GM12878 (cell line): Measurements from ENCODE around the gene OR6K6. TPM values are rescaled to one million over a fixed set of nuclear protein-coding genes. Genes with fewer than 3 reads are reported as not detected.

Source experiments
- ATAC-seq: fragments of 200-7000 bp; cut with Tn5 transposase; 3 replicates; pipeline ENCODE4 v1.9.1; 2020; ENCODE audit warnings: mild to moderate bottlenecking, moderate library complexity
- BruUV-seq: library from RNA; stranded (reverse); fragments of 400-500 nt; replicated peaks from 2 replicates; lab custom pipeline; 2021; lab: Mats Ljungman, UMichigan
- CTCF ChIA-PET: fragments of 300-600 bp; sonication (Branson Sonifier 250); formaldehyde crosslinking; extraction: SDS; loops from one replicate; lab custom pipeline; 2021; ENCODE audit warnings: inconsistent platforms; lab: Yijun Ruan, JAX
- POLR2A ChIA-PET: fragments of 350-600 bp; formaldehyde crosslinking; extraction: SDS; loops from one replicate; lab custom pipeline; 2021; ENCODE audit warnings: inconsistent platforms; lab: Charles Lee
- RAD21 ChIA-PET: fragments of 300-600 bp; sonication (Branson Sonifier 250); formaldehyde crosslinking; loops from one replicate; lab custom pipeline; 2023; ENCODE audit warnings: antibody characterized with exemption; ENCODE audit not compliant: unreplicated experiment; lab: Charles Lee
- SMC1A ChIA-PET: fragments of 300-600 bp; sonication (Branson Sonifier 250); formaldehyde crosslinking; loops from one replicate; lab custom pipeline; 2023; ENCODE audit not compliant: unreplicated experiment, uncharacterized antibody; lab: Charles Lee
- DNase-seq: peaks from one replicate; pipeline ENCODE4 v3.0.0-alpha.2; 2011; ENCODE audit warnings: low read depth, low spot score
- FAIRE-seq: peaks from 3 replicates; lab custom pipeline; 2011; peaks lifted over from hg19 to GRCh38; lab: Jason Lieb, UNC
- H2AFZ ChIP-seq: 2 replicates; pipeline ENCODE4 v1.6.0; 2011; ENCODE audit warnings: low read depth, low read length, control low read depth; ENCODE audit not compliant: control insufficient read depth
- H3K27ac ChIP-seq: 2 replicates; pipeline ENCODE4 v1.5.1; 2011; ENCODE audit warnings: control low read depth; ENCODE audit not compliant: control insufficient read depth, insufficient read depth
- H3K27me3 ChIP-seq, 2 experiments: replicated peaks in 1 of 2; 2 replicates each; pipeline versions ENCODE4 v1.6.0 to v1.6.1; 2011; ENCODE audit warnings: low read length in 1 of 2; ENCODE audit not compliant: control insufficient read depth in 2 of 2, insufficient read depth in 2 of 2
- H3K36me3 ChIP-seq, 2 experiments: 2 replicates each; pipeline ENCODE4 v1.5.1; 2011; ENCODE audit warnings: low read length in 1 of 2; ENCODE audit not compliant: control insufficient read depth in 2 of 2, insufficient read depth in 2 of 2
- H3K4me1 ChIP-seq: 2 replicates; pipeline ENCODE4 v1.6.1; 2011; ENCODE audit warnings: mild to moderate bottlenecking, low read length, moderate library complexity, mixed read lengths; ENCODE audit not compliant: control insufficient read depth, insufficient read depth
- H3K4me2 ChIP-seq: 2 replicates; pipeline ENCODE4 v1.6.0; 2011; ENCODE audit warnings: control low read depth; ENCODE audit not compliant: control insufficient read depth, insufficient read depth
- H3K4me3 ChIP-seq: fragments of 200-600 bp; sonication (generic); 2 replicates; pipeline ENCODE4 v1.5.1; 2016
- H3K79me2 ChIP-seq: 2 replicates; pipeline ENCODE4 v1.6.0; 2011; ENCODE audit warnings: low read length; ENCODE audit not compliant: control insufficient read depth, insufficient read depth
- H3K9ac ChIP-seq: 2 replicates; pipeline ENCODE4 v1.8.0; 2011; ENCODE audit warnings: low read length, control low read depth, mixed read lengths; ENCODE audit not compliant: control insufficient read depth, insufficient read depth
- H3K9me3 ChIP-seq: replicated peaks from 3 replicates; pipeline ENCODE4 v1.5.1; 2011; ENCODE audit warnings: mild to moderate bottlenecking, low read length; ENCODE audit not compliant: control insufficient read depth, insufficient read depth
- H4K20me1 ChIP-seq: 2 replicates; pipeline ENCODE4 v1.6.0; 2011; ENCODE audit not compliant: control insufficient read depth, insufficient read depth
- CHD1 ChIP-seq: IDR thresholded peaks from 2 replicates; pipeline ENCODE4 v1.6.1; 2012; ENCODE audit warnings: low read depth, low read length, improper control_type of control experiment
- CTCF ChIP-seq, 3 experiments: IDR thresholded peaks in 2 of 3; conservative IDR thresholded peaks in 1 of 3; 2 replicates each; pipeline ENCODE4 v1.5.1; 2011; ENCODE audit warnings: low read depth in 3 of 3, low read length in 3 of 3, mild to moderate bottlenecking in 3 of 3, control low read depth in 2 of 3, moderate library complexity in 2 of 3, inconsistent platforms in 1 of 3, mixed read lengths in 1 of 3; ENCODE audit not compliant: control insufficient read depth in 2 of 3, insufficient read depth in 1 of 3; ENCODE audit errors: extremely low read depth in 1 of 3
- GATAD2B ChIP-seq: fragments of 450-650 bp; conservative IDR thresholded peaks from 2 replicates; pipeline ENCODE4 v1.6.1; 2017; ENCODE audit warnings: low read depth, mild to moderate bottlenecking, moderate library complexity
- HDGF ChIP-seq: fragments of 450-650 bp; IDR thresholded peaks from 2 replicates; pipeline ENCODE4 v1.6.1; 2016; ENCODE audit warnings: antibody characterized with exemption
- IRF4 ChIP-seq: IDR thresholded peaks from 2 replicates; pipeline ENCODE4 v1.6.1; 2011; ENCODE audit warnings: low read depth, low read length
- MEF2A ChIP-seq: IDR thresholded peaks from 2 replicates; pipeline ENCODE4 v1.6.1; 2011; ENCODE audit warnings: low read depth, mild to moderate bottlenecking, low read length, moderate library complexity; ENCODE audit not compliant: insufficient read depth
- NFIC ChIP-seq: IDR thresholded peaks from 2 replicates; pipeline ENCODE4 v1.6.1; 2012; ENCODE audit warnings: low read depth, mild to moderate bottlenecking, inconsistent platforms, low read length, moderate library complexity
- RAD21 ChIP-seq: IDR thresholded peaks from 2 replicates; pipeline ENCODE4 v1.6.1; 2011; ENCODE audit warnings: mild to moderate bottlenecking, low read depth, low read length, moderate library complexity; ENCODE audit not compliant: insufficient read depth
- RELB ChIP-seq: fragments of 450-650 bp; IDR thresholded peaks from 2 replicates; pipeline ENCODE4 v1.6.1; 2017; ENCODE audit warnings: low read depth, mild to moderate bottlenecking, moderate library complexity
- SMC3 ChIP-seq: IDR thresholded peaks from 2 replicates; pipeline ENCODE4 v1.6.1; 2011; ENCODE audit warnings: low read length, improper control_type of control experiment, borderline replicate concordance
- SUPT20H ChIP-seq: IDR thresholded peaks from 2 replicates; pipeline ENCODE4 v1.6.1; 2011; ENCODE audit warnings: low read depth, mild to moderate bottlenecking, low read length, moderate library complexity, borderline replicate concordance; ENCODE audit not compliant: control insufficient read depth
- WGBS: methylation state at CpG from one replicate; pipeline ENCODE4 v1.1.6; 2016; ENCODE audit warnings: low lambda C conversion rate; ENCODE audit not compliant: insufficient replicate concordance, insufficient coverage; ENCODE audit errors: missing lambda C conversion rate; 5-methylcytosine and 5-hydroxymethylcytosine counted together
- in situ Hi-C: fragments of 300-500 bp; cut with MboI; formaldehyde crosslinking; loops from 9 replicates; pipeline ENCODE4 v1.14.3; 2018; ENCODE audit warnings: mixed read lengths
- intact Hi-C: fragments of 100-400 bp; cut with micrococcal nuclease; formaldehyde crosslinking; loops from one replicate; pipeline ENCODE4 v1.14.2; 2022; ENCODE audit not compliant: unreplicated experiment
- polyA plus RNA-seq, 11 experiments: library from polyadenylated mRNA; depleted of rRNA in 4 of 11; unstranded in 6 of 11; stranded (reverse) in 5 of 11; fragments of >200 nt; fragmentation: Nextera tagmentation in 4 of 11; fragmentation: Illumina TruSeq in 1 of 11; extraction: Ambion mirVana in 4 of 11; extraction: Trizol in 1 of 11; gene quantifications; 1 replicate in 1 of 11; 2 replicates in 10 of 11; pipeline versions ENCODE4 v1.2.1 to v1.2.3, GENCODE V29; 2011 to 2016; ENCODE audit warnings: inconsistent platforms in 2 of 11, missing spikeins in 2 of 11, low read depth in 1 of 11
- total RNA-seq, 4 experiments: library from RNA; depleted of rRNA in 3 of 4; stranded (reverse); fragments of >200 nt in 3 of 4; fragmentation: Illumina TruSeq in 1 of 4; extraction: Trizol in 1 of 4; gene quantifications; 2 replicates each; pipeline versions ENCODE4 v1.2.1 to v1.2.3, GENCODE V29; 2013 to 2021

OR6K6 gene
- total and polyA plus RNA-seq, 10 of the 15 experiments (the other 5 are each of a cell fraction or from before 2014, with no cell fraction given) = not detected

GRCh38 chr1:158781104-158781503, 26.6 kb downstream of the OR6K6 start, which contains the start of gene OR6N2 (continued):
- TF ChIP-seq GATAD2B = no peak
- no peak for TF ChIP-seq CHD1
- no peak for TF ChIP-seq MEF2A
- no peak for TF ChIP-seq RELB
- TF ChIP-seq IRF4 = no peak
- no peak for TF ChIP-seq SUPT20H
- TF ChIP-seq HDGF = no peak

GRCh38 chr1:158793604-158794003, 39.1 kb downstream of the OR6K6 start:
- intact Hi-C loops = loop anchor here (1.0 kb wide), 1 partner anchor 205 kb away; no protein-coding TSS in a partner anchor
- Histone ChIP-seq H3K27ac (no peak overlapping the region), H4K20me1 (no peaks in the 10 kb centered on the region), H2AFZ (no peak overlapping the region), H3K4me2 (no peak overlapping the region), H3K4me3 (no peak overlapping the region), H3K9ac (no peak overlapping the region), H3K9me3 (no peaks in the 10 kb centered on the region), H3K27me3 (no peaks in the 10 kb centered on the region), H3K36me3 (no peaks in the 10 kb centered on the region), H3K4me1 (no peaks in the 10 kb centered on the region), H3K79me2 (no peaks in the 10 kb centered on the region)
- no TSS peak for BruUV-seq
- DNase-seq (no peak), ATAC-seq (peak; percentile 87), FAIRE-seq (no peak)
- TF ChIP-seq NFIC (no peak), SMC3 (peak; percentile 70; the same call in 1 of the 2 replicates), RAD21 (peak; percentile 83), CTCF (IDR thresholded peaks at IDR 0.05 in 2 of 3, conservative IDR thresholded peaks at IDR 0.05 in 1 of 3; ENCODE audit: control insufficient read depth in 2 of 3, extremely low read depth in 1 of 3, insufficient read depth in 1 of 3, low read depth in 3 of 3, low read length in 3 of 3) (peak; percentile 41 to 62 (median 59))
- in situ Hi-C loops = loop anchor here (5.0 kb wide), 1 partner anchor 204 kb away; no protein-coding TSS in a partner anchor
- 94% methylated on average over 2 of the region's 2 CpGs for WGBS
- ChIA-PET RAD21 (interaction anchor here (0.8 to 4.3 kb wide), 8 partner anchors 15 to 287 kb away, joined by 3 to 31 read pairs (median 4); partner anchors contain the start of gene MNDA), POLR2A (no interaction called here), SMC1A (interaction anchor here (0.7 to 6.7 kb wide), 8 partner anchors 37 to 278 kb away, joined by 3 to 59 read pairs (median 6); partner anchors contain the start of gene MNDA), CTCF (interaction anchor here (0.8 to 6.1 kb wide), 12 partner anchors 14 to 590 kb away, joined by 3 to 62 read pairs (median 4); no protein-coding TSS in a partner anchor)
